Measurements from ENCODE around the gene AMER2.

DNA sequence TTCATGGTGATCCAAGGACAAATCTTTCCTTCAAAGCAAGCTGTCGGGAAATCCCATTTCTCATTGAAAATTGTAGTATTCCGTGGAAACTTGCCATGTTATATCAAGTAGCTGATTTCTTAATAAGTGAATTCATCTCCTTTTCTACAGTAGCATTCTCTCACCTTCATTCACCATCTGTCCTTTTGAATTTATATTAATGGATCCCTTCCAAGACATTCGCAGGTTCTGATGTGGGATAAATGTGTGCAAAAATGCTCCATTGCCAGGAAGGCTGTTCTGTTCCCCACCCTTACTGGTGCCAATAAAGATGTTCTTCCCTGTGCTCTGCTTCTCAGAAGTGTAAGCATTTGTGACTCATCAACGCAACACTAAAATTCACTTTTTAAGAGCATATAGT lies 36.2 kb downstream of the AMER2 start:
- TF ChIP-seq POLR2A (IDR thresholded peaks at IDR 0.05; ENCODE audit: low read depth, low read length) (no peak), TAF1 (IDR thresholded peaks at IDR 0.05; ENCODE audit: low read depth, low read length) (no peak), POLR2AphosphoS5 (IDR thresholded peaks at IDR 0.05; ENCODE audit: low read depth, low read length) (no peak), PAX5 (IDR thresholded peaks at IDR 0.05; ENCODE audit: insufficient read depth, low read length, severe bottlenecking) (no peak), SPI1 (IDR thresholded peaks at IDR 0.05; ENCODE audit: low read depth, low read length) (no peak), POU2F2 (IDR thresholded peaks at IDR 0.05; ENCODE audit: low read depth, low read length) (no peak)

Measured in GM12891 (cell line).